Liver (tissue), 9 donors: ENCODE results near the gene UBAP2. TPM values are rescaled to one million over a fixed set of nuclear protein-coding genes. Genes with fewer than 3 reads are reported as not detected.

Experiments used
- DNase-seq: peaks from one replicate; pipeline ENCODE4 v3.0.0-alpha.2; 2017; ENCODE audit warnings: low spot score
- H3K27ac ChIP-seq, 2 donors: one replicate each; pipeline ENCODE4 v1.7.0; 2013; ENCODE audit warnings: inconsistent platforms in 2 of 2, low read length in 2 of 2, control low read depth in 1 of 2, low read depth in 1 of 2, mild to moderate bottlenecking in 1 of 2
- H3K27me3 ChIP-seq, 4 donors: one replicate each; pipeline versions ENCODE4 v1.6.1 to v1.7.0; 2013; ENCODE audit warnings: low read length in 3 of 4, inconsistent platforms in 1 of 4, mild to moderate bottlenecking in 1 of 4, moderate library complexity in 1 of 4; ENCODE audit not compliant: control insufficient read depth in 4 of 4, insufficient read depth in 4 of 4
- H3K36me3 ChIP-seq, 4 donors: one replicate each; pipeline versions ENCODE4 v1.6.1 to v1.7.0; 2013; ENCODE audit warnings: low read length in 3 of 4, mild to moderate bottlenecking in 3 of 4, low read depth in 1 of 4, moderate library complexity in 1 of 4; ENCODE audit not compliant: control insufficient read depth in 4 of 4, insufficient read depth in 3 of 4
- H3K4me1 ChIP-seq, 4 donors: one replicate each; pipeline versions ENCODE4 v1.6.1 to v1.7.0; 2013; ENCODE audit warnings: low read length in 3 of 4, mild to moderate bottlenecking in 3 of 4, moderate library complexity in 1 of 4; ENCODE audit not compliant: control insufficient read depth in 4 of 4, insufficient read depth in 4 of 4
- H3K4me3 ChIP-seq, 3 donors: one replicate each; pipeline versions ENCODE4 v1.6.1 to v1.7.0; 2013; ENCODE audit warnings: low read length in 3 of 3, control low read depth in 1 of 3, low read depth in 1 of 3, mild to moderate bottlenecking in 1 of 3
- H3K9ac ChIP-seq, 2 donors: one replicate each; pipeline ENCODE4 v1.7.0; 2013; ENCODE audit warnings: low read length in 2 of 2, mild to moderate bottlenecking in 2 of 2, moderate library complexity in 2 of 2, control low read depth in 1 of 2, low read depth in 1 of 2
- H3K9me3 ChIP-seq, 4 donors: one replicate each; pipeline versions ENCODE4 v1.6.1 to v1.7.0; 2013; ENCODE audit warnings: low read length in 3 of 4; ENCODE audit not compliant: control insufficient read depth in 4 of 4
- EGR1 ChIP-seq, 2 donors: IDR thresholded peaks; 2 replicates each; pipeline ENCODE4 v1.6.1; 2016 to 2018; ENCODE audit warnings: antibody characterized with exemption in 2 of 2, low read depth in 2 of 2
- FOXA1 ChIP-seq: IDR thresholded peaks from 2 replicates; pipeline ENCODE4 v1.6.1; 2016; ENCODE audit warnings: antibody characterized with exemption
- FOXA2 ChIP-seq: IDR thresholded peaks from 2 replicates; pipeline ENCODE4 v1.6.1; 2016; ENCODE audit warnings: antibody characterized with exemption
- GABPA ChIP-seq, 2 donors: IDR thresholded peaks in 1 of 2; conservative IDR thresholded peaks in 1 of 2; 2 replicates each; pipeline ENCODE4 v1.6.1; 2016; ENCODE audit warnings: antibody characterized with exemption in 2 of 2, mild to moderate bottlenecking in 1 of 2, moderate library complexity in 1 of 2
- HNF4A ChIP-seq, 2 donors: conservative IDR thresholded peaks; 2 replicates each; pipeline ENCODE4 v1.6.1; 2016; ENCODE audit warnings: antibody characterized with exemption in 2 of 2, mild to moderate bottlenecking in 2 of 2
- HNF4G ChIP-seq: IDR thresholded peaks from 2 replicates; pipeline ENCODE4 v1.6.1; 2016; ENCODE audit warnings: antibody characterized with exemption
- JUND ChIP-seq, 2 donors: IDR thresholded peaks; 2 replicates each; pipeline ENCODE4 v1.6.1; 2016; ENCODE audit warnings: antibody characterized with exemption in 2 of 2
- NR2F2 ChIP-seq: IDR thresholded peaks from 2 replicates; pipeline ENCODE4 v1.6.1; 2016; ENCODE audit warnings: antibody characterized with exemption
- RAD21 ChIP-seq, 2 donors: IDR thresholded peaks; 2 replicates each; pipeline ENCODE4 v1.6.1; 2016; ENCODE audit warnings: antibody characterized with exemption in 2 of 2, mild to moderate bottlenecking in 2 of 2
- RXRA ChIP-seq, 2 donors: IDR thresholded peaks; 2 replicates each; pipeline ENCODE4 v1.6.1; 2017 to 2018; ENCODE audit warnings: antibody characterized with exemption in 2 of 2, mild to moderate bottlenecking in 1 of 2
- SP1 ChIP-seq: IDR thresholded peaks from 2 replicates; pipeline ENCODE4 v1.6.1; 2018; ENCODE audit warnings: antibody characterized with exemption, mild to moderate bottlenecking
- TAF1 ChIP-seq: conservative IDR thresholded peaks from 2 replicates; pipeline ENCODE4 v1.6.1; 2016; ENCODE audit warnings: antibody characterized with exemption, mild to moderate bottlenecking
- YY1 ChIP-seq: IDR thresholded peaks from 2 replicates; pipeline ENCODE4 v1.6.1; 2016; ENCODE audit warnings: antibody characterized with exemption, mild to moderate bottlenecking
- WGBS: extraction: QIAGEN DNeasy Blood & Tissue Kit; methylation state at CpG from one replicate; pipeline ENCODE4 v1.1.7; 2013; 5-methylcytosine and 5-hydroxymethylcytosine counted together
- polyA plus RNA-seq, 2 donors: library from polyadenylated mRNA; stranded (reverse) in 1 of 2; unstranded in 1 of 2; fragments of 200-250 nt in 1 of 2; fragments of >200 nt in 1 of 2; fragmentation: Nextera tagmentation in 1 of 2; extraction: Ambion mirVana in 1 of 2; gene quantifications; one replicate each; pipeline versions ENCODE4 v1.2.1 to v1.2.3, GENCODE V29; 2013 to 2015
- total RNA-seq, 2 donors: library from RNA; depleted of rRNA; stranded (reverse); fragments of >200 nt; gene quantifications; one replicate each; pipeline ENCODE4 v1.2.3, GENCODE V29; 2014
- TF ChIP-seq, protein P1 (sequence below): IDR thresholded peaks from 2 replicates; pipeline ENCODE4 v1.6.1; 2016; ENCODE audit warnings: antibody characterized with exemption
- TF ChIP-seq, protein P2 (sequence below): IDR thresholded peaks from 2 replicates; pipeline ENCODE4 v1.6.1; 2016; ENCODE audit warnings: antibody characterized with exemption
- TF ChIP-seq, protein P3 (sequence below): IDR thresholded peaks from 2 replicates; pipeline ENCODE4 v1.6.1; 2016; ENCODE audit warnings: antibody characterized with exemption
- TF ChIP-seq, protein P4 (sequence below): IDR thresholded peaks from 2 replicates; pipeline ENCODE4 v1.6.1; 2016; ENCODE audit warnings: antibody characterized with exemption, mild to moderate bottlenecking
- TF ChIP-seq, protein P5 (sequence below): fragments of 150-350 bp; IDR thresholded peaks from 2 replicates; pipeline ENCODE4 v1.5.1; 2017; ENCODE audit warnings: improper control_type of control experiment, low read depth, low read length; ENCODE audit not compliant: missing input control
- donor health status: healthy.
- donor health status: healthy.
- donor health status: healthy.
- donor health status: healthy.
- donor health status: healthy.

The UBAP2 gene
- total and polyA plus RNA-seq, 4 donors, result 5.4 to 12.6 (median 8.3) TPM

DNA sequence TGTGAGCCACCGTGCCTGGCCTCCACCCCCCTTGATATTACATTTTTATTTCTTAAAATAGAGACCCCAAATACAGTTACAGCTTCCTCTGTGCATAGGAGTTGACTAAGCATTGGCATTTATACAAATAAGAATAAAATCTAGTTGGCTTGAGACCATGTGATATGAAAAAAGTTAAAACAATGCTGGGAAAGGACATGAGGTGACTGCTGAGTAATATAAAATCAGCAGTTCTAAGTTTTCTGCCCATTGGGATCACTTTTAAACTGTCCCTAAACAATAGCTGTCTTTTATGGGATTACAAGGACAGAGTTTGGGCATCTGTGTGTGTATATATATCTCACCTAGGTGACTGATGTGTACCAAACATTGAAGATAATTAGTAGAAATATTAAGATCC, 135.1 kb downstream of the UBAP2 start:
- Histone ChIP-seq H3K27ac (no peak overlapping the region), H3K36me3 (peaks cover 7 to 35% (median 22%) of the 10 kb centered on the region in 4 donors)

DNA sequence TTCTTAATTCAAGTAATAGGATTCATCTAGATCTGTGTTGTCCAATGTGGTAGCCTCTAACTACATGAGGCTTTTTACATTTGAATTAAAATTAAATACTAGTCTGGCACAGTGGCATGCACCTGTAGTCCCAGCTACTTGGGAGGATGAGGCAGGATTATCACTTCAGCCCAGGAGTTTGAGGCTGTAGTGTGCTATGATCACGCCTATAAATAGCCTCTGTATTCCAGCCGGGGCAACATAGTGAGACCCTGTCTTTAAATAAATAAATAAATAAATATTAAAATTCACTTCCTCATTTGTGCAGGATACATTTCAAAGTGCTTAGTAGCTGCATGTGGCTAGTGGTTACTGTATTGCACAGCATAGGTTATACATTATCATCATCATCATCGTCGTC, 139.9 kb downstream of the UBAP2 start:
- peaks cover 0 to 14% (median 6%) of the 10 kb centered on the region in 4 donors for H3K36me3 ChIP-seq
- WGBS, result 95% methylated on average over 4 of the region's 4 CpGs

More for the DNA sequence above, 135.1 kb downstream of the UBAP2 start:
- WGBS, result 84% methylated on average over 1 of the region's 1 CpG
- no peaks in the 10 kb centered on the region for H3K9me3 ChIP-seq
- no peak for TF ChIP-seq YY1
- no peak for TF ChIP-seq RAD21 (IDR thresholded peaks at IDR 0.05)
- no peak for TF ChIP-seq HNF4G
- TF ChIP-seq SP1, result no peak
- TF ChIP-seq, protein P1, sequence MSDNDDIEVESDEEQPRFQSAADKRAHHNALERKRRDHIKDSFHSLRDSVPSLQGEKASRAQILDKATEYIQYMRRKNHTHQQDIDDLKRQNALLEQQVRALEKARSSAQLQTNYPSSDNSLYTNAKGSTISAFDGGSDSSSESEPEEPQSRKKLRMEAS, result no peak
- TF ChIP-seq TAF1, result no peak
- TF ChIP-seq, protein P2, sequence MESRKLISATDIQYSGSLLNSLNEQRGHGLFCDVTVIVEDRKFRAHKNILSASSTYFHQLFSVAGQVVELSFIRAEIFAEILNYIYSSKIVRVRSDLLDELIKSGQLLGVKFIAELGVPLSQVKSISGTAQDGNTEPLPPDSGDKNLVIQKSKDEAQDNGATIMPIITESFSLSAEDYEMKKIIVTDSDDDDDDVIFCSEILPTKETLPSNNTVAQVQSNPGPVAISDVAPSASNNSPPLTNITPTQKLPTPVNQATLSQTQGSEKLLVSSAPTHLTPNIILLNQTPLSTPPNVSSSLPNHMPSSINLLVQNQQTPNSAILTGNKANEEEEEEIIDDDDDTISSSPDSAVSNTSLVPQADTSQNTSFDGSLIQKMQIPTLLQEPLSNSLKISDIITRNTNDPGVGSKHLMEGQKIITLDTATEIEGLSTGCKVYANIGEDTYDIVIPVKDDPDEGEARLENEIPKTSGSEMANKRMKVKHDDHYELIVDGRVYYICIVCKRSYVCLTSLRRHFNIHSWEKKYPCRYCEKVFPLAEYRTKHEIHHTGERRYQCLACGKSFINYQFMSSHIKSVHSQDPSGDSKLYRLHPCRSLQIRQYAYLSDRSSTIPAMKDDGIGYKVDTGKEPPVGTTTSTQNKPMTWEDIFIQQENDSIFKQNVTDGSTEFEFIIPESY, result no peak
- no peak for TF ChIP-seq HNF4A (conservative IDR thresholded peaks at IDR 0.05)
- no peak for TF ChIP-seq GABPA (IDR thresholded peaks at IDR 0.05 in 1 of 2, conservative IDR thresholded peaks at IDR 0.05 in 1 of 2)
- TF ChIP-seq, protein P3, sequence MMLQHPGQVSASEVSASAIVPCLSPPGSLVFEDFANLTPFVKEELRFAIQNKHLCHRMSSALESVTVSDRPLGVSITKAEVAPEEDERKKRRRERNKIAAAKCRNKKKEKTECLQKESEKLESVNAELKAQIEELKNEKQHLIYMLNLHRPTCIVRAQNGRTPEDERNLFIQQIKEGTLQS, result no peak
- TF ChIP-seq RXRA (IDR thresholded peaks at IDR 0.05), result no peak
- TF ChIP-seq EGR1 (IDR thresholded peaks at IDR 0.05; ENCODE audit: low read depth in 2 of 2), result no peak
- H3K27me3 ChIP-seq, result no peaks in the 10 kb centered on the region
- H3K9ac ChIP-seq, result no peak overlapping the region
- H3K4me1 ChIP-seq, result no peaks in the 10 kb centered on the region
- no peak for DNase-seq
- H3K4me3 ChIP-seq, result no peak overlapping the region

More for the DNA sequence above, 139.9 kb downstream of the UBAP2 start:
- no peak for DNase-seq
- H3K4me1 ChIP-seq, result no peaks in the 10 kb centered on the region
- no peak overlapping the region for H3K9ac ChIP-seq
- H3K9me3 ChIP-seq, result no peaks in the 10 kb centered on the region
- no peaks in the 10 kb centered on the region for H3K27me3 ChIP-seq
- no peak overlapping the region for H3K4me3 ChIP-seq
- H3K27ac ChIP-seq, result no peak overlapping the region
- TF ChIP-seq, protein P1, result no peak
- TF ChIP-seq, protein P4, sequence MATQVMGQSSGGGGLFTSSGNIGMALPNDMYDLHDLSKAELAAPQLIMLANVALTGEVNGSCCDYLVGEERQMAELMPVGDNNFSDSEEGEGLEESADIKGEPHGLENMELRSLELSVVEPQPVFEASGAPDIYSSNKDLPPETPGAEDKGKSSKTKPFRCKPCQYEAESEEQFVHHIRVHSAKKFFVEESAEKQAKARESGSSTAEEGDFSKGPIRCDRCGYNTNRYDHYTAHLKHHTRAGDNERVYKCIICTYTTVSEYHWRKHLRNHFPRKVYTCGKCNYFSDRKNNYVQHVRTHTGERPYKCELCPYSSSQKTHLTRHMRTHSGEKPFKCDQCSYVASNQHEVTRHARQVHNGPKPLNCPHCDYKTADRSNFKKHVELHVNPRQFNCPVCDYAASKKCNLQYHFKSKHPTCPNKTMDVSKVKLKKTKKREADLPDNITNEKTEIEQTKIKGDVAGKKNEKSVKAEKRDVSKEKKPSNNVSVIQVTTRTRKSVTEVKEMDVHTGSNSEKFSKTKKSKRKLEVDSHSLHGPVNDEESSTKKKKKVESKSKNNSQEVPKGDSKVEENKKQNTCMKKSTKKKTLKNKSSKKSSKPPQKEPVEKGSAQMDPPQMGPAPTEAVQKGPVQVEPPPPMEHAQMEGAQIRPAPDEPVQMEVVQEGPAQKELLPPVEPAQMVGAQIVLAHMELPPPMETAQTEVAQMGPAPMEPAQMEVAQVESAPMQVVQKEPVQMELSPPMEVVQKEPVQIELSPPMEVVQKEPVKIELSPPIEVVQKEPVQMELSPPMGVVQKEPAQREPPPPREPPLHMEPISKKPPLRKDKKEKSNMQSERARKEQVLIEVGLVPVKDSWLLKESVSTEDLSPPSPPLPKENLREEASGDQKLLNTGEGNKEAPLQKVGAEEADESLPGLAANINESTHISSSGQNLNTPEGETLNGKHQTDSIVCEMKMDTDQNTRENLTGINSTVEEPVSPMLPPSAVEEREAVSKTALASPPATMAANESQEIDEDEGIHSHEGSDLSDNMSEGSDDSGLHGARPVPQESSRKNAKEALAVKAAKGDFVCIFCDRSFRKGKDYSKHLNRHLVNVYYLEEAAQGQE, result no peak
- TF ChIP-seq EGR1 (IDR thresholded peaks at IDR 0.05; ENCODE audit: low read depth in 2 of 2) (no peak), JUND (IDR thresholded peaks at IDR 0.05) (no peak), FOXA2 (no peak), RAD21 (IDR thresholded peaks at IDR 0.05) (no peak), FOXA1 (no peak), GABPA (IDR thresholded peaks at IDR 0.05 in 1 of 2, conservative IDR thresholded peaks at IDR 0.05 in 1 of 2) (no peak), YY1 (no peak), HNF4A (conservative IDR thresholded peaks at IDR 0.05) (no peak), HNF4G (no peak), TAF1 (no peak), NR2F2 (no peak)
- TF ChIP-seq, protein P2, result no peak
- TF ChIP-seq, protein P5, sequence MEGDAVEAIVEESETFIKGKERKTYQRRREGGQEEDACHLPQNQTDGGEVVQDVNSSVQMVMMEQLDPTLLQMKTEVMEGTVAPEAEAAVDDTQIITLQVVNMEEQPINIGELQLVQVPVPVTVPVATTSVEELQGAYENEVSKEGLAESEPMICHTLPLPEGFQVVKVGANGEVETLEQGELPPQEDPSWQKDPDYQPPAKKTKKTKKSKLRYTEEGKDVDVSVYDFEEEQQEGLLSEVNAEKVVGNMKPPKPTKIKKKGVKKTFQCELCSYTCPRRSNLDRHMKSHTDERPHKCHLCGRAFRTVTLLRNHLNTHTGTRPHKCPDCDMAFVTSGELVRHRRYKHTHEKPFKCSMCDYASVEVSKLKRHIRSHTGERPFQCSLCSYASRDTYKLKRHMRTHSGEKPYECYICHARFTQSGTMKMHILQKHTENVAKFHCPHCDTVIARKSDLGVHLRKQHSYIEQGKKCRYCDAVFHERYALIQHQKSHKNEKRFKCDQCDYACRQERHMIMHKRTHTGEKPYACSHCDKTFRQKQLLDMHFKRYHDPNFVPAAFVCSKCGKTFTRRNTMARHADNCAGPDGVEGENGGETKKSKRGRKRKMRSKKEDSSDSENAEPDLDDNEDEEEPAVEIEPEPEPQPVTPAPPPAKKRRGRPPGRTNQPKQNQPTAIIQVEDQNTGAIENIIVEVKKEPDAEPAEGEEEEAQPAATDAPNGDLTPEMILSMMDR, result no peak
- TF ChIP-seq, protein P3, result no peak
